ENCODE data around the gene RPN1.

RPN1 gene

GRCh38 chr3:128578346-128578745 is 72.3 kb downstream of the RPN1 start:
- no peak for DNase-seq (ENCODE audit: low read depth)

- no peak for DNase-seq (ENCODE audit: low read depth)
Measured at GRCh38 chr3:128577711-128578110, 72.9 kb downstream of the RPN1 start.

- DNase-seq (ENCODE audit: low read depth) = no peak
Measured at GRCh38 chr3:128576290-128576689, 74.3 kb downstream of the RPN1 start.

- DNase-seq (ENCODE audit: low read depth) = no peak
Measured at GRCh38 chr3:128575777-128576176, 74.8 kb downstream of the RPN1 start.

GRCh38 chr3:128573707-128574162 is 76.9 kb downstream of the RPN1 start:
- DNase-seq (ENCODE audit: low read depth) = no peak

- no peak for DNase-seq (ENCODE audit: low read depth)
Measured at GRCh38 chr3:128573160-128573559, 77.5 kb downstream of the RPN1 start.

- peak; percentile 4 for DNase-seq (ENCODE audit: low read depth)
Measured at GRCh38 chr3:128572644-128573105, 77.9 kb downstream of the RPN1 start.

- no peak for DNase-seq (ENCODE audit: low read depth)
Measured at GRCh38 chr3:128572013-128572412, 78.6 kb downstream of the RPN1 start.
